ENCODE data around the gene SLC30A3.

The SLC30A3 gene

GRCh38 chr2:27209621-27210401 is 53.0 kb downstream of the SLC30A3 start:
- no peak for TF ChIP-seq CTCF (IDR thresholded peaks at IDR 0.05; ENCODE audit: control insufficient read depth, insufficient read depth, low read depth, low read length, missing control alignments)
- DNase-seq (ENCODE audit: low read depth): no peak
- H3K4me3 ChIP-seq (ENCODE audit: control insufficient read depth, low read depth, low read length): no peak overlapping the region

GRCh38 chr2:27208486-27209050 is 54.3 kb downstream of the SLC30A3 start:
- DNase-seq (ENCODE audit: low read depth): no peak
- no peak for TF ChIP-seq CTCF (IDR thresholded peaks at IDR 0.05; ENCODE audit: control insufficient read depth, insufficient read depth, low read depth, low read length, missing control alignments)
- no peak overlapping the region for H3K4me3 ChIP-seq (ENCODE audit: control insufficient read depth, low read depth, low read length)

- H3K4me3 ChIP-seq (ENCODE audit: control insufficient read depth, low read depth, low read length): no peak overlapping the region
- no peak for TF ChIP-seq CTCF (IDR thresholded peaks at IDR 0.05; ENCODE audit: control insufficient read depth, insufficient read depth, low read depth, low read length, missing control alignments)
- DNase-seq (ENCODE audit: low read depth): no peak
Measured at GRCh38 chr2:27206346-27206745, 56.5 kb downstream of the SLC30A3 start.

GRCh38 chr2:27205206-27205605 is 57.6 kb downstream of the SLC30A3 start:
- DNase-seq (ENCODE audit: low read depth): no peak
- no peak for TF ChIP-seq CTCF (IDR thresholded peaks at IDR 0.05; ENCODE audit: control insufficient read depth, insufficient read depth, low read depth, low read length, missing control alignments)
- H3K4me3 ChIP-seq (ENCODE audit: control insufficient read depth, low read depth, low read length): no peak overlapping the region

GRCh38 chr2:27204566-27204965 is 58.3 kb downstream of the SLC30A3 start:
- DNase-seq (ENCODE audit: low read depth): no peak
- no peak overlapping the region for H3K4me3 ChIP-seq (ENCODE audit: control insufficient read depth, low read depth, low read length)
- TF ChIP-seq CTCF (IDR thresholded peaks at IDR 0.05; ENCODE audit: control insufficient read depth, insufficient read depth, low read depth, low read length, missing control alignments): no peak

GRCh38 chr2:27203741-27204140 is 59.1 kb downstream of the SLC30A3 start:
- no peak for TF ChIP-seq CTCF (IDR thresholded peaks at IDR 0.05; ENCODE audit: control insufficient read depth, insufficient read depth, low read depth, low read length, missing control alignments)

More at GRCh38 chr2:27203741-27204140, 59.1 kb downstream of the SLC30A3 start:
- no peak for DNase-seq (ENCODE audit: low read depth)
- no peak overlapping the region for H3K4me3 ChIP-seq (ENCODE audit: control insufficient read depth, low read depth, low read length)
